ENCODE results near the gene AIG1.

GRCh38 chr6:143262859-143263258, 202.2 kb downstream of the AIG1 start:
- TF ChIP-seq GATA3 (IDR thresholded peaks at IDR 0.05; ENCODE audit: low read depth, low read length), result no peak
- TF ChIP-seq GATA2 (IDR thresholded peaks at IDR 0.05; ENCODE audit: low read depth, low read length), result no peak
